ENCODE results near the gene NAGPA.

Gene NAGPA

GRCh38 chr16:5071681-5072333 is 38.1 kb upstream of the NAGPA start, which contains the start of gene ALG1:
Gene ALG1 (plus strand): TSS chr16:5071843. CDS start chr16:5071850, 7 bp downstream.
- Histone ChIP-seq H3K27ac (replicated peaks) (peak within 1 kb of the TSS; percentile 81), H3K4me3 (replicated peaks; ENCODE audit: insufficient read depth, low read length) (peak within 1 kb of the TSS; percentile 78), H3K27me3 (ENCODE audit: insufficient read depth, poor library complexity, severe bottlenecking) (no peaks in the 10 kb centered on the region)
- TF ChIP-seq POLR2AphosphoS5 (IDR thresholded peaks at IDR 0.05; ENCODE audit: low read depth) (peak; percentile 93), CTCF (IDR thresholded peaks at IDR 0.05; ENCODE audit: insufficient read depth, low read length) (no peak), SPI1 (IDR thresholded peaks at IDR 0.05; ENCODE audit: borderline replicate concordance, low read depth) (peak; percentile 27; the same call in 1 of the 2 replicates), GABPA (IDR thresholded peaks at IDR 0.05; ENCODE audit: low read depth) (no peak), REST (IDR thresholded peaks at IDR 0.05; ENCODE audit: insufficient replicate concordance, low read depth) (peak; percentile 79)
- DNase-seq (ENCODE audit: low read depth in 1 of 2, low spot score in 1 of 2) = peak; percentile 82 to 88

- Histone ChIP-seq H3K27me3 (ENCODE audit: insufficient read depth, poor library complexity, severe bottlenecking) (no peaks in the 10 kb centered on the region), H3K4me3 (replicated peaks; ENCODE audit: insufficient read depth, low read length) (peak overlapping the region; percentile 78), H3K27ac (replicated peaks) (peak overlapping the region; percentile 81)
- TF ChIP-seq REST (IDR thresholded peaks at IDR 0.05; ENCODE audit: insufficient replicate concordance, low read depth) = no peak
- TF ChIP-seq POLR2AphosphoS5 (IDR thresholded peaks at IDR 0.05; ENCODE audit: low read depth) = no peak
- TF ChIP-seq GABPA (IDR thresholded peaks at IDR 0.05; ENCODE audit: low read depth) = no peak
- no peak for TF ChIP-seq CTCF (IDR thresholded peaks at IDR 0.05; ENCODE audit: insufficient read depth, low read length)
- TF ChIP-seq SPI1 (IDR thresholded peaks at IDR 0.05; ENCODE audit: borderline replicate concordance, low read depth) = no peak
- no peak for DNase-seq (ENCODE audit: low read depth in 1 of 2, low spot score in 1 of 2)
Measured at GRCh38 chr16:5071341-5071680, 37.6 kb upstream of the NAGPA start.

- no peak for DNase-seq (ENCODE audit: low read depth in 1 of 2, low spot score in 1 of 2)
- Histone ChIP-seq H3K27me3 (ENCODE audit: insufficient read depth, poor library complexity, severe bottlenecking) (no peaks in the 10 kb centered on the region), H3K27ac (replicated peaks) (no peak overlapping the region), H3K4me3 (replicated peaks; ENCODE audit: insufficient read depth, low read length) (no peak overlapping the region)
- TF ChIP-seq CTCF (IDR thresholded peaks at IDR 0.05; ENCODE audit: insufficient read depth, low read length) (no peak), POLR2AphosphoS5 (IDR thresholded peaks at IDR 0.05; ENCODE audit: low read depth) (no peak), SPI1 (IDR thresholded peaks at IDR 0.05; ENCODE audit: borderline replicate concordance, low read depth) (no peak), REST (IDR thresholded peaks at IDR 0.05; ENCODE audit: insufficient replicate concordance, low read depth) (no peak), GABPA (IDR thresholded peaks at IDR 0.05; ENCODE audit: low read depth) (no peak)
Measured at GRCh38 chr16:5070431-5071186, 36.9 kb upstream of the NAGPA start.
